NCI-H187 treated with DMSO at 0.1 percent for 48 hours (cell line): Measurements from ENCODE around the gene EML6.

Experiments used
- DNase-seq: peaks from one replicate; lab custom pipeline; 2025; lab: John Stamatoyannopoulos, UW

Gene EML6

DNA sequence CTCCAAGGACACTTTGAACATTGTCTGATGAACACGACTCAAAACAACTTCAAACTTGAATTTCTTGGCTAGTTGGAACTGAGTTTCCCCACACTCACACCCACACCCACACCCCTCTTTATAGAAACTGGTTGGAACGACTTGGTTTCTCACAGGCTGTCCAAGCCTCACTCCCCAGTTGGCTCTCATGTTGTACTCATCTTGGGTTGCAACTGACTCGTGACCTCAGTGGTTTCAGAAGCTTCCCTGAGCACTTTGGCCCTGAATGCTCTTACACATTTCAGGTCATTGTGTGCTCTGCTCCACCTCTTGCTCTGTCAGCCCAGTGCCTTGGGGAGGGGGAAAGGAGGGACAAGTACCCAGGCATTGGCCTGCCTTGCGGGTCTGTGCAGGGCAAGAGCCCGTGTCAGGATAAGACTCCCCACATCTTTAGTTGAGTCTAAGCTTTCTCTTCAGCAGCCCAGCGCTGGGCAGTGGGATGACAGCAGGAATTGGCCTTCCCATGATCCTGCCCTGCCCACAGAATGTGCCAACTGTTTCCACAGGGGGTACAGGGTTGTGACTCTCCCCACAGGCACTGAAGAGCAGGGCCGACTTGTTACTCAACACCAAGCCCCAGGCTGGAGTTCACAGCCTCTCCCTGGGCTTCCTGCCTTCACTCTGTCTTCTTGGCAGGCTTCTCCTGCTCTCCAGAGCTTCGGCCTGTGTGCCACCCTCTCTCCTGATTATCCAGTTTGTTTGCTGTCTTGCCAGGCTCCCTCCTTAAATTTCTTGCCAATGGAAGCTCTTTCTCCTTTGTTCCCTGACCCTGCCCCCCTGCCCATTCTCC lies 222.1 kb downstream of the EML6 start:
- no peak for DNase-seq

DNA sequence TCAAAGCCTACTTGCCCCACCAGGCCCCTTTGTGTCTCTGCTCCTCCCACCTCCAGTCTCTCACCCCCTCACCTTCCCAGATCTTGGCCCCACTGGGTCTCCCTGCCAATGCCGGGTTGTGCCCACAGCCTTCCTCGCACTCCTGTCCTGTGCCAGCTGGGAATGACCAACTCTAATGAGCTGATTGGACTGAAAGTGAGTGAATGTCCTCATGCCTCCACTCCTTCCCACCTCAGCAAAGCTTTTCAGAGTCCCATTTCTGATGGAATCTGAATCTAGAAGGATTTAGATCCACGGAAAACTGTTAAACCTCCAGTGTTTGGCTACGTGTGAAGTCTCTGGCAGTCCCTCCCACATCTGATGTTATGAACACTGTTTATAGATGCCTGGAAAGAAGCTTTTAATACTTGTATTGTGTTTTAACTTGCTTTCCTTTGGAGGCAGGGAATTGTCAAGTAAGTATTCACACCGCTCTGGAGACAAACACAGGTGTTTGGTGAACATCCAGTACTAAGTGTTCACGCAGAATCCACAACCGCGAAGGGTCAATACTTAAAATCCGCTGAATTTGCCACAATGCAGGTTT lies 222.9 kb downstream of the EML6 start:
- DNase-seq = no peak

DNA sequence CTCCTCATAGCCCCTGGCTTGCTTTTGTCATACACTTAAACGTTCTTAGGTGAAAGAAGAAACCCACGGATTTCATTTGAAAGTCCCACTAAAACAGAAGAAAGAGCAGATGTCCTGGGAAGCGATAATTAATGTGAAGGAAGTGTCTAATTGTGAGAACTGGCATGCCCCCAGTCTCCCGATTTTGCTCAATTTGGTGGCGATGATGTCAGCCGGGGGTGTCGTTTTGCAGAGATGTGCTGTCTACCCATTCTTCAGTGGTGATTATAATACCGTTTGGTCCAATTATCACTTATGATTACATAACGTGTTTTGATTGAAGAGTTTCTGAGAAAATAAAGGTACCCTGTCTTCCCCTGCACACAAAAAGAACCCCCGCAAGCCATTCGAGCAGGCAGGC lies 223.7 kb downstream of the EML6 start:
- no peak for DNase-seq

DNA sequence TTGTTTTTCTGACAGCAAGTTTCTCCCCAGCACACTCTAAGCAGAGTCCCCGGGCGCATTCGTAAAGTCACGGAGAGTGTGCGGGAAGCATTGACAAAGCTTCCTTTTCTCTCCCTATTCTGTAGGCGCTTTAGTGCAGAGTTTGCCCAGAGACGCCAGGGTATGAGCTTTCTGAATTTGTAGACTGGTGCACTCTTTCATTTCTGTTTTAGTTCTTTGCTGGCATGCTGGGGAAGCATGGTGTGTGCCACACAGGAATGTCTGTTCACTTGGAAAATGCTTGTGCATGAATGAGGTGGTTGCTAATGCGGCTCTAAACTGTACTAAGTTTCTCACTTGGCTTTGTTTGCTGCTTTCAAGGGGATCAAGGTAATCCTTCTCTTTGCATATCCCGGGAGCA lies 224.2 kb downstream of the EML6 start:
- no peak for DNase-seq

DNA sequence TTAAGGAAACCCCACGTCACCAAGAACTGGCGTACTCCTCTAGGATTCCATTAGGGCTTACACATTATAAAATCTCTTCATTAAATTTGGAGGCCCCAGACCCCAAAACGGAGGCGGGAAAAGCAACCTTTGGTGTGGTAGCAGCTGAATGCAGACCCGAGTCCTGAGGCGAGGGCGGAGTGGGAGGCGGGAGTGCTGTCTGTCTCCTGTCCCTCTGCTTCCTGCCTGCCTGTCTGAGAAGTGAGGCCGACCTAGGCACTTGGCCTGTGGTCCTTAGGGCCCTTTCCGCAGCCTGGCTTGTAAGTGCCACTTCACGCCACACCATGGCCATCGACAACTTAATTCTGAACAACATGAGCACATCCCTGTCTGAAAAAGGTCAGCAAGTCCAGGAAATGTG lies 224.7 kb downstream of the EML6 start:
- no peak for DNase-seq

DNA sequence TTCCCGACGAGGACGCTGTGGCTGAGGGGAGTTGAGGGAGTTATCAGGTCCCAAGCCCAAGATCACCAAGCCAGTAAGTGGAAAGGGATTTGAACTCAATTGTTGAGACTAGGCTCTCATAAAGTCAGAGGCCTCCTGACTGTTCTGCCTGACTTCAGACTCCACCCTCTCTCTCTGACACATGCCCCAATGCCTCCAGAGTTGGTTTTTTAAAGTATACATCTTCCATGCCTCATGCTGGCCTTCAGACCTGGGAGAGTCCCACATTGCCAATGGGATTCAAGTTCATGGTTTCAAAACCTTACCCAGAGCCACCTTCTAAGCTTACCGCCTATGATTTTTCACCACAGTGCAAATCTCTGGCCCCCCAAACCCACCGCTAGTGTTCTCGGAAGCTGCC lies 226.0 kb downstream of the EML6 start:
- DNase-seq = no peak

DNA sequence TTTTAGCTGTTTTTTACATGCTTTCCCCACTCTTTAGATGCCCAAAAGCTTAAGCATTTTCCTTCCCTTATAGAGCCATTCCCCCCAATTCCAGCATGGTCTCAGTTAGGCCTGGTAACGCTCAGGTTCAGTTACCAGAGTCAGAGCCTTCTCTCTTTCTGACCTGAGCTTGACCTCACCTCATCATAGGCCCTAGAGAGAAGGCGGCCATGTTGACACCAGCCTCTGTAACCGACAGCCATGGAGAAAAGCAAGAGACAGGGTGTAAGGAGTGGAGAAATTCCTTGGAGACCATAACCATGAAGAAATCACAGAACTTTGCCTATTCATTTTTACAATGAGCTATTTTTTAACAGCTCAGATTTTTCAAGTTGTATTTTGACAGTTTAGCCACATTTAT lies 227.3 kb downstream of the EML6 start:
- no peak for DNase-seq

DNA sequence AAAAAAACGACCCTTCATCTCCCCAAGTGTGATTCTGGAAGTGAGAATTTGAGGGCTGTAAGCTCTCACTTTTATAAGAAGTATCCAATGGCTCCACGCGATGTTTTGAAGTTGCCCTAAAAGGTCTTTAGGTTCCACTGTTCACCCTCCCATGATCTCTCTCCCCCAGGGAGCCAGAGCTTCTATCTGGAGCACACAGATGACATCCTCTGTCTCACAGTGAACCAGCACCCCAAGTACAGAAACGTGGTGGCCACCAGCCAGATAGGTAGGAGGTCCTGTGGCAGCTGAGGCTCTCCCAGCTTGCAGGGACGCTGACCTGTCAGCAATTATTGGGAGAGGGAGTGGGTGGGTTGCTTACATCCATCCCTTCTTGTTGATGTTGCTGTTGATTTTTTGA lies 229.0 kb downstream of the EML6 start:
- no peak for DNase-seq

DNA sequence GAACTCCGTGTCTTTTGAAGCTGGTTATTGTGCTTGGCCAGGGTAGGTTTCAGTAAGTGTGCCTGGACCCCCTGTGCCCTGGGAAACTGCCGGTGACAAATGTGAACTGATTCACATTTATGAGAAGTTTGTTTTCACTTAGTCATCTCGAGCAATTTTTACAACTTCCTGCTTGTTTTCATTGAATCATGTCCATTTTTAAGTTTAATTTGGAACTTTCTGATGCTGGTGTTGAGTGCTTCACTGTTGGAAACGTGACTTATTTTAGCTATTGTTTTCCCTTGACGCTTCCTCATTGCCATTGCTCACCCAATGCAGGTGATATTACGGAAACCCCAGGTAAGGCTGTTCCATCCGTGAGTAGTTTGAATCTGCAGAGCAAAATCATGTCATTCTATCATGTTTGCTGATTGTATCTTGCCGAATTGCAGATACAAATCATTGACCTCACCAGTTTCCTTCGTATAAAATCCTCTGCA lies 229.6 kb downstream of the EML6 start:
- DNase-seq = no peak

DNA sequence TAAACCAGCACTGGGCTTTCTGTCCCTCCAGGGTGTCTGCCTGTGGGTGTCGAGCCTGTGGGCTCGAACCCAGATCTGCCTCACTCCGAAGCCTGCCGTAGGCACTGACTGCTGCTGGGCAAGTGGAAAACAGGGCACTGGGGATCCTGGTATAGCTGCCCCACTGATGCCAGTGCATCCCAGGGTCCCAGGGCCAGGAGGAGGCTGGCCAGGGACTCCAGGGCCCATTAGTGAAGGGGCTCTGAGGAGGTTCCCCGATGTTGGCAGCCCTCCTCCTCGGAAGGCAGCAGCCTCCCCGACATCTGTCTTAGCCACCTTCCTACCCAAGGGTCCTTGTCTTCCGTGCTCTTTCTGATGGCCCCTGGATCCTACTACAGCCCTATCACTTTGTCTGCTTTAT lies 230.7 kb downstream of the EML6 start:
- DNase-seq = no peak

DNA sequence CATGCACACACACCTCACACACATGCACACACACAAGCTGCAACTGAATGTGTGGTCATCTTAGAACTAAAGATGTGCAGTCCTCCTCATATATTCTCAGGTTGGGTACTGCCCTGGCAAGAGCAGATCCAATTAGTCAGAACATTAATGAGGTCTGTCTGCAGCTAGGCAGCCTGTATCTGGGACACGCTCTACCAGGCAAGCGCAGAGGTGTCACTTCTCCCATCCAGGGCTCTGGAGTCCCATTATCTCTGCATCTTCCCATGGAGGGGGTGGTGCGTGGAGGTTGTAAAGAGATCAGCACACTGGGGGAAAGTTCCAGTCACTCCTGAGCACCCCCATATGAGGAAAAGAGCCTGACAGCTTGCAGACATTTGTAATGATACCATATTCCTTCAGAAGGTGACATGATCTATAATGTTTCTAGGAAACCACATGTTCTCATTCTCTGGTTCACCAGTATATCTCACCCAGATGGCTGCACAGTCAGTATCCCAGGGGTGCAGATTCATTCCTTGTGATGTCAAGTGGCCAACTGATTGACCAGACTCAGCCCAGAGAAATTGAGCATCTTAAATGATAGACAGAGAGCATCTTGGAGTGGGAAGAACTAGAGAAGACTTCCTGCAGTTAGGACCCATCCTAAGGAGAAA lies 231.4 kb downstream of the EML6 start:
- no peak for DNase-seq

DNA sequence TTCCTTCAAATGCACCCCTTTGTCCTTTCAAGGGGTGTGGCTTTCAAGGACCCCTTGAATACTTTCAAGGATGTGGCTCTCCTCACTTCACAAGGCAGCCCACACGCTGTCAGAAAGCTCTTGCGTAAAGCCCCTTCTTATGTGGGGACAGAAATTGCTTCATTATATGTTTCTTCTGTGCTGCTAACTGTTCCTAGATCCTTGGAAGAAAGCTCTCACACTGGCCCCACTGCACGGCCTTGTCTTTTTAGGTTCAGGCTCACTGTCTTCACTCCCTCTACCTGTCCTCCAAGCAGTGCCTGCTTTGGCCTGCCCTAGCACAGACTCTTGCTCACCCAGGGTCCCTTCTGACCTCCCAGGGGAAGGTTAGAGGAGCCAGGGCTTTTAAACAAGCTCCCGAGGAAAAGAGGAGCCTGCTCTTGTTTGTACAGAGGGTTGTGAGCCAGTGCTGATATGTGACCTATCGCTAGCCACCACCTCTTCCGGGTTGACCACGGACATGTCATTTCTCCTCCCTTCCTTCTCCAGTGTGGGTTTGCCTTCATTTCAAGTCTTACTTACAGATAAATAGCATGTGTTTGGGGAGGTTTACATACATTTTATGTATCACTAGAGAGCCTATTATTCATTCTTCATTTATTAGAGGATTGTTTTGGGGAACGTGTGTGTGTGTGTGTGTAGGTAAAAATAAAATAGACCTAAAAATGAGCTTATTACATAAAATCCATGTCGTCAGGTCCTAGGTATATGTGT lies 232.1 kb downstream of the EML6 start:
- DNase-seq = no peak

DNA sequence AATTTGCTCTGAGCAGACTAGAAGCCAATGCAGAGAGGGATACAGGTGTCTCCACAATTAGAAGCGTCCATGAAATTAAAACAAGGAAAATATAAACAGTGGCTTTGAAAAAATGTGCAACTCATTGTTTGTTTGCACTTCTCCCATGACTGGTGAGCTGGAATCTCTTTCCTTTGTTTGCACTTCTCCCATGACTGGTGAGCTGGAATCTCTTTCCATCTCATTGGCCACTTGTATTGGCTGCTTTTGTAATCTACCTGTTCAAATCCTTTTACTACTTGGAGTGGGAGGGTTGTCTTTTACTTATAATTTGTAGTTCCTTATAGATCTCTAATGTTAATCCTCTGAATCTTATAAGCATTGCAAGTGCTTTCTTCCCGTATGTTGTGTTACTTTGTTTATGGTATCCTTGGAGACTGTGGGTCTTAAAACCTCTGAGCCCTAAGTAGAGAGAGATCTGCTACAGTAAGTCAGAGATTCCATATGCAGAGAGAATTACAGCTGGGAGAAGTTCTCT lies 232.7 kb downstream of the EML6 start:
- DNase-seq = no peak

DNA sequence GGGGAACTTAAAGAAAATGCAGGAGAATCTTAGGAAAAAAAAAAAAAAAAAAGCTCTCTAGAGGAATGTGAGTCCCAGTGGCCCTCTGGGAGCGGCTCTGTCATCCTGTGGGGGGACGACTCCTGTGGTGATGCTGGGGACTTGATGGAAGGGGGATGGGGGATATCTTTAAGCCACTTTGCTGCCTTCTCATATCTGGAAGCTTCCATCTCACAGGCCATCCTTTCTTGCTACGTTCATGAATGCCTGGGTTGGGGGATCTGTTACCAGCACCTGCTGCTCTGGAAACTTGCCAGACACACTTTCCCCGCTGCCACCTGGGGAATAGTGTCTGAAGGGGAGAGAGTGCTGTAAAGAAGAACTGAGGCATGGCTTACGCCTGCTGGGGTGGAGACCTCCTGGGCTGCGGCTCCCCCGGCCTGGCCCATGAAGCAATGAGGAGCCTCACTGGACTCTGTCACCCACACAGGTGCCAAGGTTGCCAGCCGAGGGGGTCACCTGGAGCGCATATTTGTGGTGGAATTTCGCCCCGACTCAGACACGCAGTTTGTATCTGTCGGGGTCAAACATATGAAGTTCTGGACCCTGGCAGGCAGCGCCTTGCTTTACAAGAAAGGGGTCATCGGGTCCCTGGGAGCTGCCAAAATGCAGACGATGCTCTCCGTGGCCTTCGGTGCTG lies 234.0 kb downstream of the EML6 start:
- DNase-seq = no peak

DNA sequence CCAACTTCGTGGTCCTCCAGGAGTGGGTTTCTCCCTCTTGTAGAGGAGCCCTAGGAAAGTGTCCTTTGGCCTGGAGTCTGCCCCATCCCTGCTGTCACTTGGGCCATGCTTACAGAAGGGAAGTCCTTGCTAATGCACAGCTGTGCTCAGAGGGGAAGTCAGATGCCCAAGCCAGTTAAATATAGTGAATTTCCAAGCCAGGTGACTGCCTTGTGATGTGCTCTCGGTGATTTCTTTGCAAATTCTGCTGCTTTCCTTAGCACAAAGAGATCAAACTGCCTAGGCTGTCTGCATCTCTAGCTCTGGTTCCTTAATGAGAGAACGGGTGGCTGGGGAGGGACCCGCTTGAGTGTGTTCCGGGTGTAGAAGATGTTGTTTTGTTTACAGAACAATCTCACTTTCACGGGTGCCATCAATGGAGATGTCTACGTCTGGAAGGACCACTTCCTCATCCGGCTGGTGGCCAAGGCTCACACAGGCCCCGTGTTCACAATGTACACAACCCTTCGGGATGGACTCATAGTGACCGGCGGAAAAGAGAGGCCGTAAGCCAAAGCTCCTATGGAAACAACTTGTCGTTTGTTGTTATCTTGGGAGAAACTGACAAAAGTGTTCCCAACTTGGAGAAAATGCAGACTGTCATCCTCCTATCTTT lies 235.4 kb downstream of the EML6 start:
- DNase-seq = no peak

DNA sequence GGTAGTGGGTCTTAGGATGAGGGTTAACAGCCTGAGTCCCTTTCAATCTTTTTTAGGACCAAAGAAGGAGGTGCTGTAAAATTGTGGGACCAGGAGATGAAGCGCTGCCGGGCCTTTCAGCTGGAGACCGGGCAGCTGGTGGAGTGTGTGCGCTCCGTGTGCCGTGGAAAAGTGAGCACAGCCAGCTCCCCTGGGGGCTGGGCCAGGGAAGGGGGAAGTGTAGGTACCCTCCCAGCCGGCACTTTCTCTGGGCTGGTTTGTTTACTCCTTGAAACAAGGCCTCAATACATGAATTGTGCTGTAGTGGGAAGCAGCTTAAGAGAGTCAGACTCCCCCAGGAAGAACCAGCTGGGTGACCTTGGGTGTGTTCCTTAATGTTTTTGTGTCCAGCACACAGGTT lies 236.7 kb downstream of the EML6 start:
- no peak for DNase-seq

DNA sequence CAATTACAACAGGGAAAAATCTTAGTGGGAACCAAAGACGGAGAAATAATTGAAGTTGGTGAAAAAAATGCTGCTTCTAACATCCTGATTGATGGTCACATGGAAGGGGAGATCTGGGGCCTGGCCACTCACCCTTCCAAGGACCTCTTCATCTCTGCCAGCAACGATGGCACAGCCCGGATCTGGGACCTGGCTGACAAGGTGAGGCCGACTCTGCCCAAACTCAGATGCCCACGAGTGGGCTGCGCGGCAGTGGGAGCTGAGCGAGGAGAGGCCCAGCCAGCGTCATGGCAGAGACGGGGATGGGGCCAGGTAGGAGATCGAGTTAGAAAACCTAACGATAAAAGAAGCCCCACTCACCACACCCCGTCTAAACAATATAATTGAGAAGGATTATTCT lies 239.0 kb downstream of the EML6 start:
- DNase-seq = no peak

DNA sequence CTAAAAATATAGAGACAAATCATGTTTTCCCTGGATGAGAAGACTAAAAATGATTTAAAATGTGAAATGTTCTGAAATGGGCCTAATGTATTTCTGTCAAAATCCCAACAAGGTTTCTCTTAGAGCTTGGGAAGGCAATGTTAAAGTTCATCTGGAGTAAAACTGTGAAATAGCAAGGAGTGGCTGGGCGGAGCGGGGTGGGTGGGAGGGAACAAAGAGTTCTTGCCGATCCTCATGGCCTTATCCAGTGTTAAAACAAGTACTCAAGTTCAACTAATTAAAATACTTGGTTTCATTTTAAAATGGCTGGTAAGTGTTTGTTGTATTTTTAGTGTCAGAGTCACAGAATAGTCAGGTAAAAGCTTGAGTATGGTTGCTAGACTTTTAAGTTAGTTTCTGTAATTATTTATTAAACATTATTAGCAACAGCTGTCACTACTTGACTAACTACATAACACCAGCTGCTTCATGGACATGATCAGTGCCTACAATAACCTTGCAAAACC lies 239.5 kb downstream of the EML6 start:
- DNase-seq = no peak

DNA sequence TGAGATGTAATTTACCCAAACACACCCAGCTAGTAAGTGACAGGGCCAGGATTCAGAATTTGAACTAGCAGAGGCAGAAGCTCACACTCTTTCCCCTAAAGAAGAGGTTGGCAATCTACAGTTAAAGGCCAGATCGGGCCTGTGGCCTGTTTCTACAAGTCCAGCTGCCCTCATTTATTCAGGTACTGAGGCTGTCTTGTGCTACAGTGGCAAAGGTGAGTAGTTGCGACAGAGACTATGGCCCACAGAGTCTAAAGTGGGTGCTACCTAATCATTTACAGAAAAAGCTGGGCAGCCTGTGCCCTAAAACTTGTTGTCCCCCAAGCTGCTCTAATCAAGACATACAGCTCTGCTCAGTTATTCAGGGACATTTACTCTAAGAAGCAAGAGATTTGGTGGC lies 240.0 kb downstream of the EML6 start:
- no peak for DNase-seq

DNA sequence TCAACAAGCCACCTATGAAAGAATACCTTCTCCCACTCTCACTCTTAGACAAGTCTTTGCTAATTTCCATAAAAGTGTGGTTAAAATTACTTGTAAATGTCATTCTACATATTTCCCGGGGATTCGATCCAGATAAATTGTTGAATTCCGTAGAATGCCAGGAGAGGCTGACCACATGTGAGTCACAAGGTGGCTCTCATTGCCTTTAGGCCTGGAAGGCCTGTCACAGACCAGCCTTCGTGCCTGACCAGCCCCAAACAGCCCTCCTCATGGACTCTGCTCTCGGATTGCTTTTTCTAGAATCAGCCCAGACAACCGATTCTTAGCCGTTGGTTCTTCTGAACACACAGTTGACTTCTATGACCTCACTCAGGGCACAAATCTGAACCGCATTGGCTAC lies 240.8 kb downstream of the EML6 start:
- no peak for DNase-seq

DNA sequence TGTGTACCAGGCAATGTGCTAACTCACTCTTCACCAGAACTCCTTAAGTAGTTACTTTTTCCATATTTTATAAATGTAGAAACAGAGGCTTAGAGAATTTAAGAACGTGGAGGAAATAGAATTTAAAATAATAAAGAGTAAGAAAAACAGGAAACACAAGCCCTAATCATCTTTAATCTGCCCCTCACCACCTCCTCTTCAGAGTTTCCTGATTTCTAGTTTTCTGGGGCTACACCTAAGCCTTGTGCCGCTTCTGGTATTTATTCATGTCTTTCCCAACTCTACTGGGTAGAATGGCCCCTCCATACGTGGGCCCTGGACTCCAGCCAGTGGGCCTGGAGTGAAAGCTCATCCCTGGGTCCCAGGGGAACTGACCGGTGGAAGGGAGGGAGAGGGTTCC lies 241.4 kb downstream of the EML6 start:
- DNase-seq = no peak
